H9 (cell line): ENCODE measurements around the gene NET1. TPM values are rescaled to one million over a fixed set of nuclear protein-coding genes. Genes with fewer than 3 reads are reported as not detected.

Source experiments
- DNase-seq: peaks from one replicate; pipeline ENCODE4 v3.0.0-alpha.2; 2017
- H2AFZ ChIP-seq: one replicate; pipeline ENCODE4 v1.6.1; 2013; ENCODE audit warnings: mild to moderate bottlenecking, low read length, control low read depth, moderate library complexity
- H2AK5ac ChIP-seq: 2 replicates; pipeline ENCODE4 v1.6.1; 2013; ENCODE audit warnings: low read length, control low read depth, mixed read lengths; ENCODE audit not compliant: insufficient read length
- H2BK120ac ChIP-seq: one replicate; pipeline ENCODE4 v1.6.1; 2013; ENCODE audit warnings: low read depth, mild to moderate bottlenecking, low read length, control low read depth, inconsistent platforms; ENCODE audit not compliant: poor library complexity, severe bottlenecking
- H2BK12ac ChIP-seq: 2 replicates; pipeline ENCODE4 v1.6.1; 2013; ENCODE audit warnings: low read length, control low read depth, mixed read lengths, low read depth; ENCODE audit not compliant: insufficient read length
- H2BK15ac ChIP-seq: 2 replicates; pipeline ENCODE4 v1.6.1; 2013; ENCODE audit warnings: low read depth, low read length, control low read depth
- H2BK20ac ChIP-seq: one replicate; pipeline ENCODE4 v1.6.1; 2013; ENCODE audit warnings: low read depth, mild to moderate bottlenecking, low read length, control low read depth, inconsistent platforms; ENCODE audit not compliant: poor library complexity, severe bottlenecking
- H2BK5ac ChIP-seq: 2 replicates; pipeline ENCODE4 v1.6.1; 2013; ENCODE audit warnings: low read length, control low read depth, mixed read lengths; ENCODE audit not compliant: insufficient read length
- H3K14ac ChIP-seq: 2 replicates; pipeline ENCODE4 v1.6.1; 2013; ENCODE audit warnings: low read length, control low read depth; ENCODE audit not compliant: insufficient read depth
- H3K18ac ChIP-seq: 2 replicates; pipeline ENCODE4 v1.6.1; 2013; ENCODE audit warnings: low read depth, mild to moderate bottlenecking, mixed read lengths, low read length, control low read depth; ENCODE audit not compliant: insufficient read length
- H3K23ac ChIP-seq: 2 replicates; pipeline ENCODE4 v1.6.1; 2013; ENCODE audit warnings: low read length, control low read depth, mixed read lengths, low read depth; ENCODE audit not compliant: insufficient read length
- H3K23me2 ChIP-seq: 2 replicates; pipeline ENCODE4 v1.6.1; 2013; ENCODE audit warnings: low read depth, mild to moderate bottlenecking, mixed read lengths, low read length, control low read depth; ENCODE audit not compliant: insufficient read length, poor library complexity, severe bottlenecking
- H3K27ac ChIP-seq: 2 replicates; pipeline ENCODE4 v1.5.1; 2013; ENCODE audit warnings: low read length, control low read depth, mixed read lengths, low read depth; ENCODE audit not compliant: insufficient read length
- H3K27me3 ChIP-seq: 2 replicates; pipeline ENCODE4 v1.6.1; 2013; ENCODE audit warnings: low read length, control low read depth, inconsistent platforms; ENCODE audit not compliant: insufficient read depth
- H3K4ac ChIP-seq: 2 replicates; pipeline ENCODE4 v1.6.1; 2013; ENCODE audit warnings: low read depth, mild to moderate bottlenecking, control low read depth, inconsistent platforms, low read length, moderate library complexity
- H3K4me1 ChIP-seq: 2 replicates; pipeline ENCODE4 v1.6.1; 2013; ENCODE audit warnings: low read length, control low read depth, inconsistent platforms; ENCODE audit not compliant: insufficient read depth
- H3K4me2 ChIP-seq: 2 replicates; pipeline ENCODE4 v1.6.1; 2013; ENCODE audit warnings: low read length, control low read depth, mixed read lengths; ENCODE audit not compliant: insufficient read length, insufficient read depth
- H3K56ac ChIP-seq: 2 replicates; pipeline ENCODE4 v1.6.1; 2013; ENCODE audit warnings: low read depth, mild to moderate bottlenecking, mixed read lengths, low read length, control low read depth; ENCODE audit not compliant: insufficient read length
- H3K79me1 ChIP-seq: 2 replicates; pipeline ENCODE4 v1.6.1; 2013; ENCODE audit warnings: low read depth, mild to moderate bottlenecking, moderate library complexity, low read length, control low read depth, inconsistent platforms; ENCODE audit not compliant: insufficient read depth, poor library complexity, severe bottlenecking
- H3K79me2 ChIP-seq: 2 replicates; pipeline ENCODE4 v1.6.1; 2013; ENCODE audit warnings: low read length, control low read depth, inconsistent platforms; ENCODE audit not compliant: insufficient read depth
- H3K9ac ChIP-seq: 2 replicates; pipeline ENCODE4 v1.6.1; 2013; ENCODE audit warnings: low read length, control low read depth, mixed read lengths; ENCODE audit not compliant: insufficient read length; ENCODE audit errors: extremely low read depth
- H3K9me3 ChIP-seq: one replicate; pipeline ENCODE4 v1.6.1; 2013; ENCODE audit warnings: low read depth, low read length, inconsistent platforms; ENCODE audit not compliant: control insufficient read depth
- H3T11ph ChIP-seq: one replicate; pipeline ENCODE4 v1.6.1; 2013; ENCODE audit warnings: mild to moderate bottlenecking, low read length, control low read depth, inconsistent platforms
- H4K20me1 ChIP-seq: one replicate; pipeline ENCODE4 v1.6.1; 2013; ENCODE audit not compliant: control insufficient read depth, insufficient read length, insufficient read depth
- H4K5ac ChIP-seq: 2 replicates; pipeline ENCODE4 v1.6.1; 2013; ENCODE audit warnings: low read depth, mild to moderate bottlenecking, mixed read lengths, low read length, control low read depth; ENCODE audit not compliant: insufficient read length
- H4K8ac ChIP-seq: replicated peaks from 2 replicates; pipeline ENCODE4 v1.6.1; 2013; ENCODE audit warnings: low read length, control low read depth, mixed read lengths, low read depth; ENCODE audit not compliant: insufficient read length
- H4K91ac ChIP-seq: 2 replicates; pipeline ENCODE4 v1.6.1; 2013; ENCODE audit warnings: low read depth, mild to moderate bottlenecking, moderate library complexity, mixed read lengths, low read length, control low read depth; ENCODE audit not compliant: insufficient read length
- H3K27ac Mint-ChIP-seq, 3 experiments: 2 replicates in 2 of 3; 3 replicates in 1 of 3; pipeline ENCODE4 v1.8.0; 2020 to 2021; ENCODE audit warnings: mixed read lengths in 3 of 3, mild to moderate bottlenecking in 1 of 3, moderate library complexity in 1 of 3
- H3K27me3 Mint-ChIP-seq: 2 replicates; pipeline ENCODE4 v1.8.0; 2021; ENCODE audit warnings: low read depth, mild to moderate bottlenecking, moderate library complexity, mixed read lengths
- H3K36me3 Mint-ChIP-seq, 3 experiments: 2 replicates in 2 of 3; 3 replicates in 1 of 3; pipeline ENCODE4 v1.8.0; 2020 to 2021; ENCODE audit warnings: low read depth in 3 of 3, mixed read lengths in 3 of 3; ENCODE audit not compliant: insufficient read depth in 1 of 3
- H3K4me1 Mint-ChIP-seq, 2 experiments: 2 replicates each; pipeline ENCODE4 v1.8.0; 2020; ENCODE audit warnings: mixed read lengths in 2 of 2
- H3K4me3 Mint-ChIP-seq, 2 experiments: 2 replicates in 1 of 2; 3 replicates in 1 of 2; pipeline ENCODE4 v1.8.0; 2020 to 2021; ENCODE audit warnings: mild to moderate bottlenecking in 2 of 2, mixed read lengths in 2 of 2, moderate library complexity in 1 of 2
- H3K9me3 Mint-ChIP-seq, 2 experiments: 2 replicates in 1 of 2; 3 replicates in 1 of 2; pipeline ENCODE4 v1.8.0; 2020; ENCODE audit warnings: mild to moderate bottlenecking in 2 of 2, mixed read lengths in 2 of 2, moderate library complexity in 1 of 2
- WGBS: extraction: QIAGEN DNeasy Blood & Tissue Kit; methylation state at CpG from one replicate; pipeline ENCODE4 v1.1.7; 2013; ENCODE audit warnings: missing lambda C conversion rate, low lambda C conversion rate, mixed read lengths; ENCODE audit not compliant: insufficient read length; ENCODE audit errors: extremely low coverage; 5-methylcytosine and 5-hydroxymethylcytosine counted together
- total RNA-seq: library from RNA; stranded (reverse); gene quantifications from 2 replicates; pipeline ENCODE4 v1.2.1, GENCODE V29; 2021
- TF ChIP-seq, protein P1 (sequence below): fragments of 200-600 bp; sonication (generic); conservative IDR thresholded peaks from 3 replicates; pipeline ENCODE4 v1.8.0; 2021; ENCODE audit warnings: antibody characterized with exemption, mild to moderate bottlenecking

The NET1 gene
- total RNA-seq, 1 experiment from 2014 or later: 50.6 TPM

DNA sequence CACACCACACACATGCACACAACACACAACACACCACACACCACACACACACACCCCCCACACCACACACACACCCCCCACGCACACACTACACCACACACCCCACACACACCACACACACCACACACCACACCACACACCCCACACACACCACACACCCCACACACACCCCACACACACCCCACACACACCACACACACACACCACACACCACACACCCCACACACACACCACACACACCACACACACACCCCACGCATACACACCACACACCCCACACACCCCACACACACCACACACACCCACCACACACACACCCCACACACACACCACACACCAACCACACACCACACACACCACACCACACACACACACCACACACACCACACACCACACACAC lies 31.2 kb upstream of the NET1 start:
- no peak for DNase-seq
- Histone ChIP-seq H3K56ac (no peak overlapping the region), H3K18ac (no peak overlapping the region), H4K5ac (no peak overlapping the region), H3K9ac (no peak overlapping the region), H3K79me2 (no peaks in the 10 kb centered on the region), H2BK120ac (no peak overlapping the region), H4K20me1 (no peaks in the 10 kb centered on the region), H2AFZ (no peak overlapping the region), H2BK20ac (no peak overlapping the region), H2BK5ac (no peak overlapping the region), H4K91ac (no peak overlapping the region), H2BK12ac (no peak overlapping the region), H3K23ac (no peak overlapping the region), H3K9me3 (no peaks in the 10 kb centered on the region), H3K4ac (no peak overlapping the region), H3K27me3 (no peaks in the 10 kb centered on the region), H3K4me1 (no peaks in the 10 kb centered on the region; the same call in 1 of the 2 replicates), H3K79me1 (no peaks in the 10 kb centered on the region), H3K4me2 (no peak overlapping the region), H3K14ac (no peak overlapping the region), H2BK15ac (no peak overlapping the region), H2AK5ac (no peak overlapping the region), H4K8ac (no peak overlapping the region), H3K27ac (no peak overlapping the region), H3T11ph (no peak overlapping the region), H3K23me2 (no peaks in the 10 kb centered on the region)
- peaks cover 4 to 6% of the 10 kb centered on the region in 2 experiments; a peak in 3 of 4 replicates for H3K4me1 Mint-ChIP-seq
- no peaks in the 10 kb centered on the region for H3K27me3 Mint-ChIP-seq
- peaks cover 0 to 2% (median 2%) of the 10 kb centered on the region in 3 experiments; a peak in 4 of 7 replicates for H3K36me3 Mint-ChIP-seq
- no peak overlapping the region for H3K4me3 Mint-ChIP-seq
- TF ChIP-seq, protein P1, sequence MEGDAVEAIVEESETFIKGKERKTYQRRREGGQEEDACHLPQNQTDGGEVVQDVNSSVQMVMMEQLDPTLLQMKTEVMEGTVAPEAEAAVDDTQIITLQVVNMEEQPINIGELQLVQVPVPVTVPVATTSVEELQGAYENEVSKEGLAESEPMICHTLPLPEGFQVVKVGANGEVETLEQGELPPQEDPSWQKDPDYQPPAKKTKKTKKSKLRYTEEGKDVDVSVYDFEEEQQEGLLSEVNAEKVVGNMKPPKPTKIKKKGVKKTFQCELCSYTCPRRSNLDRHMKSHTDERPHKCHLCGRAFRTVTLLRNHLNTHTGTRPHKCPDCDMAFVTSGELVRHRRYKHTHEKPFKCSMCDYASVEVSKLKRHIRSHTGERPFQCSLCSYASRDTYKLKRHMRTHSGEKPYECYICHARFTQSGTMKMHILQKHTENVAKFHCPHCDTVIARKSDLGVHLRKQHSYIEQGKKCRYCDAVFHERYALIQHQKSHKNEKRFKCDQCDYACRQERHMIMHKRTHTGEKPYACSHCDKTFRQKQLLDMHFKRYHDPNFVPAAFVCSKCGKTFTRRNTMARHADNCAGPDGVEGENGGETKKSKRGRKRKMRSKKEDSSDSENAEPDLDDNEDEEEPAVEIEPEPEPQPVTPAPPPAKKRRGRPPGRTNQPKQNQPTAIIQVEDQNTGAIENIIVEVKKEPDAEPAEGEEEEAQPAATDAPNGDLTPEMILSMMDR: no peak
- no peak overlapping the region for H3K27ac Mint-ChIP-seq
- no CpG with 5 or more reads among the region's 2 CpGs for WGBS
- peaks cover 12 to 19% of the 10 kb centered on the region in 2 experiments; a peak in 4 of 5 replicates for H3K9me3 Mint-ChIP-seq
